Liver (tissue), 9 donors: ENCODE data around the gene RASAL2. TPM values are rescaled to one million over a fixed set of nuclear protein-coding genes. Genes with fewer than 3 reads are reported as not detected.

Experiments used
- DNase-seq: peaks from one replicate; pipeline ENCODE4 v3.0.0-alpha.2; 2017; ENCODE audit warnings: low spot score
- H3K27ac ChIP-seq, 2 donors: one replicate each; pipeline ENCODE4 v1.7.0; 2013; ENCODE audit warnings: inconsistent platforms in 2 of 2, low read length in 2 of 2, control low read depth in 1 of 2, low read depth in 1 of 2, mild to moderate bottlenecking in 1 of 2
- H3K27me3 ChIP-seq, 4 donors: one replicate each; pipeline versions ENCODE4 v1.6.1 to v1.7.0; 2013; ENCODE audit warnings: low read length in 3 of 4, inconsistent platforms in 1 of 4, mild to moderate bottlenecking in 1 of 4, moderate library complexity in 1 of 4; ENCODE audit not compliant: control insufficient read depth in 4 of 4, insufficient read depth in 4 of 4
- H3K36me3 ChIP-seq, 4 donors: one replicate each; pipeline versions ENCODE4 v1.6.1 to v1.7.0; 2013; ENCODE audit warnings: low read length in 3 of 4, mild to moderate bottlenecking in 3 of 4, low read depth in 1 of 4, moderate library complexity in 1 of 4; ENCODE audit not compliant: control insufficient read depth in 4 of 4, insufficient read depth in 3 of 4
- H3K4me1 ChIP-seq, 4 donors: one replicate each; pipeline versions ENCODE4 v1.6.1 to v1.7.0; 2013; ENCODE audit warnings: low read length in 3 of 4, mild to moderate bottlenecking in 3 of 4, moderate library complexity in 1 of 4; ENCODE audit not compliant: control insufficient read depth in 4 of 4, insufficient read depth in 4 of 4
- H3K4me3 ChIP-seq, 3 donors: one replicate each; pipeline versions ENCODE4 v1.6.1 to v1.7.0; 2013; ENCODE audit warnings: low read length in 3 of 3, control low read depth in 1 of 3, low read depth in 1 of 3, mild to moderate bottlenecking in 1 of 3
- H3K9ac ChIP-seq, 2 donors: one replicate each; pipeline ENCODE4 v1.7.0; 2013; ENCODE audit warnings: low read length in 2 of 2, mild to moderate bottlenecking in 2 of 2, moderate library complexity in 2 of 2, control low read depth in 1 of 2, low read depth in 1 of 2
- H3K9me3 ChIP-seq, 4 donors: one replicate each; pipeline versions ENCODE4 v1.6.1 to v1.7.0; 2013; ENCODE audit warnings: low read length in 3 of 4; ENCODE audit not compliant: control insufficient read depth in 4 of 4
- CTCF ChIP-seq: fragments of 150-350 bp; IDR thresholded peaks from 2 replicates; pipeline ENCODE4 v1.5.1; 2017; ENCODE audit warnings: improper control_type of control experiment, low read depth, low read length; ENCODE audit not compliant: missing input control
- EGR1 ChIP-seq, 2 donors: IDR thresholded peaks; 2 replicates each; pipeline ENCODE4 v1.6.1; 2016 to 2018; ENCODE audit warnings: antibody characterized with exemption in 2 of 2, low read depth in 2 of 2
- FOXA1 ChIP-seq: IDR thresholded peaks from 2 replicates; pipeline ENCODE4 v1.6.1; 2016; ENCODE audit warnings: antibody characterized with exemption
- FOXA2 ChIP-seq: IDR thresholded peaks from 2 replicates; pipeline ENCODE4 v1.6.1; 2016; ENCODE audit warnings: antibody characterized with exemption
- GABPA ChIP-seq, 2 donors: IDR thresholded peaks in 1 of 2; conservative IDR thresholded peaks in 1 of 2; 2 replicates each; pipeline ENCODE4 v1.6.1; 2016; ENCODE audit warnings: antibody characterized with exemption in 2 of 2, mild to moderate bottlenecking in 1 of 2, moderate library complexity in 1 of 2
- HNF4A ChIP-seq, 2 donors: conservative IDR thresholded peaks; 2 replicates each; pipeline ENCODE4 v1.6.1; 2016; ENCODE audit warnings: antibody characterized with exemption in 2 of 2, mild to moderate bottlenecking in 2 of 2
- HNF4G ChIP-seq: IDR thresholded peaks from 2 replicates; pipeline ENCODE4 v1.6.1; 2016; ENCODE audit warnings: antibody characterized with exemption
- JUND ChIP-seq, 2 donors: IDR thresholded peaks; 2 replicates each; pipeline ENCODE4 v1.6.1; 2016; ENCODE audit warnings: antibody characterized with exemption in 2 of 2
- MAX ChIP-seq: IDR thresholded peaks from 2 replicates; pipeline ENCODE4 v1.6.1; 2016; ENCODE audit warnings: antibody characterized with exemption
- NR2F2 ChIP-seq: IDR thresholded peaks from 2 replicates; pipeline ENCODE4 v1.6.1; 2016; ENCODE audit warnings: antibody characterized with exemption
- RAD21 ChIP-seq, 2 donors: IDR thresholded peaks; 2 replicates each; pipeline ENCODE4 v1.6.1; 2016; ENCODE audit warnings: antibody characterized with exemption in 2 of 2, mild to moderate bottlenecking in 2 of 2
- REST ChIP-seq: IDR thresholded peaks from 2 replicates; pipeline ENCODE4 v1.6.1; 2016; ENCODE audit warnings: antibody characterized with exemption, mild to moderate bottlenecking
- RXRA ChIP-seq, 2 donors: IDR thresholded peaks; 2 replicates each; pipeline ENCODE4 v1.6.1; 2017 to 2018; ENCODE audit warnings: antibody characterized with exemption in 2 of 2, mild to moderate bottlenecking in 1 of 2
- SP1 ChIP-seq: IDR thresholded peaks from 2 replicates; pipeline ENCODE4 v1.6.1; 2018; ENCODE audit warnings: antibody characterized with exemption, mild to moderate bottlenecking
- TAF1 ChIP-seq: conservative IDR thresholded peaks from 2 replicates; pipeline ENCODE4 v1.6.1; 2016; ENCODE audit warnings: antibody characterized with exemption, mild to moderate bottlenecking
- YY1 ChIP-seq: IDR thresholded peaks from 2 replicates; pipeline ENCODE4 v1.6.1; 2016; ENCODE audit warnings: antibody characterized with exemption, mild to moderate bottlenecking
- WGBS: extraction: QIAGEN DNeasy Blood & Tissue Kit; methylation state at CpG from one replicate; pipeline ENCODE4 v1.1.7; 2013; 5-methylcytosine and 5-hydroxymethylcytosine counted together
- polyA plus RNA-seq, 2 donors: library from polyadenylated mRNA; stranded (reverse) in 1 of 2; unstranded in 1 of 2; fragments of 200-250 nt in 1 of 2; fragments of >200 nt in 1 of 2; fragmentation: Nextera tagmentation in 1 of 2; extraction: Ambion mirVana in 1 of 2; gene quantifications; one replicate each; pipeline versions ENCODE4 v1.2.1 to v1.2.3, GENCODE V29; 2013 to 2015
- total RNA-seq, 2 donors: library from RNA; depleted of rRNA; stranded (reverse); fragments of >200 nt; gene quantifications; one replicate each; pipeline ENCODE4 v1.2.3, GENCODE V29; 2014
- TF ChIP-seq, protein P1 (sequence below): IDR thresholded peaks from 2 replicates; pipeline ENCODE4 v1.6.1; 2016; ENCODE audit warnings: antibody characterized with exemption
- TF ChIP-seq, protein P2 (sequence below): IDR thresholded peaks from 2 replicates; pipeline ENCODE4 v1.6.1; 2016; ENCODE audit warnings: antibody characterized with exemption
- donor health status: healthy.
- donor health status: healthy.
- donor health status: healthy.
- donor health status: healthy.
- donor health status: healthy.

Gene RASAL2
- total and polyA plus RNA-seq, 4 donors: 1.8 to 8.1 (median 4.1) TPM

DNA sequence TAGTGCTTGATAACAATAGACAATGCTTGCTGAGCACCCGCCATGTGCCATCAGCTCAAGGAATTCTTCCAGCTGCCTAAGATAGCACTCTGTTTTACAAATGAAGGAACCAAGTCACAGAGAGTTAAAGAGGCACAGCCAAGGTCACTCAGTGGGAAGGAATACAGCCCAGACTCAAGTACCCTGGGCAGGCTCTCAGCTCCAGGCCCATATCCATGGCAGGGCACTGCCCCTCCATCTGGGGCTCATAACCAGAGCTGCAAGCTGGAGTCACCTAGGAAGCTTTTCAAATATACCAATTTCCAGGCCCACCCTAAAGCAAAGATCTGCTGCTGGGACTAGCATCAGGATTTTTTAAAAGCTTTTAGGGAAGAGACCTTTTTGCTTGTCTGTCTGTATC is 401.3 kb downstream of the RASAL2 start:
- no peak overlapping the region for H3K27ac ChIP-seq
- WGBS: 96% methylated on average over 1 of the region's 1 CpG
- no peaks in the 10 kb centered on the region for H3K27me3 ChIP-seq
- H3K9me3 ChIP-seq: no peaks in the 10 kb centered on the region
- TF ChIP-seq, protein P1, sequence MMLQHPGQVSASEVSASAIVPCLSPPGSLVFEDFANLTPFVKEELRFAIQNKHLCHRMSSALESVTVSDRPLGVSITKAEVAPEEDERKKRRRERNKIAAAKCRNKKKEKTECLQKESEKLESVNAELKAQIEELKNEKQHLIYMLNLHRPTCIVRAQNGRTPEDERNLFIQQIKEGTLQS: no peak
- no peak for TF ChIP-seq NR2F2
- no peak for TF ChIP-seq FOXA2
- TF ChIP-seq GABPA (IDR thresholded peaks at IDR 0.05 in 1 of 2, conservative IDR thresholded peaks at IDR 0.05 in 1 of 2): no peak
- TF ChIP-seq REST: no peak
- no peaks in the 10 kb centered on the region for H3K4me1 ChIP-seq
- no peak overlapping the region for H3K4me3 ChIP-seq
- H3K36me3 ChIP-seq: no peaks in the 10 kb centered on the region
- no peak overlapping the region for H3K9ac ChIP-seq
- DNase-seq: no peak

DNA sequence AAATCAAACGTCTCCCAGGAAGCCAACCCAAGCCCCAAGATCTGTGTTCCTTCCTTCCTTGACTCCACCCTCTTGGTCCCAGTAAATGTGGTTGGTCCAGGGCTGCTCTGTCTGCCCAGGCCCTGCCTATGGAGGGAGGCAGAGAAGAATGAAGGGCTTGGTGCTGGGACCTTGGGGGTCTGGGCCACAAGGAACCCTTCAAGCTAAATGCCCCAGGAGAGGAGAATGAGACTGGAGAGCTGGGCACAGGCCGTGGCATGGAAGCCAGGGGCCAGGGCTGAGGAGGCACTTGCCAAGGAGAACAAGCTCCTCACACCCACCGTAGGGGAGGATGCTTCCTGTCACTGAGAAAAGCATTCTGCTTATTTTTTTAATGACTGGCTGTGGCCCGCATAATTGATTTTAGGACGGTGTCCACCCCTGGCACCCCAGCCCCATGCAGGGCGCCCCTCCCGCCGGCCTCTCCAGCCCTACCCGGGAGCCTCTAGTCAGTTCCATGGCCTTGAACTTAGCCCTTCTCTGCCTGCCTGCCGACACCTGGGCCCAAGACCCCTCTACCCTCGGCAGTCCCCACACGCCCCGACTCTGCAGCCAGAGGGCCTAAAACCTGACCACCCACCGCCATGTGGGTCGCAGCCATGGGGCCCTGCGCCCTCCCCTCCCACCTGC is 402.0 kb downstream of the RASAL2 start:
- H3K4me1 ChIP-seq: no peaks in the 10 kb centered on the region
- WGBS: 90% methylated on average over 16 of the region's 16 CpGs
- TF ChIP-seq SP1: no peak
- no peak for TF ChIP-seq EGR1 (IDR thresholded peaks at IDR 0.05; ENCODE audit: low read depth in 2 of 2)
- TF ChIP-seq JUND (IDR thresholded peaks at IDR 0.05): no peak
- no peak for TF ChIP-seq RXRA (IDR thresholded peaks at IDR 0.05)
- no peak for TF ChIP-seq YY1
- TF ChIP-seq, protein P2, sequence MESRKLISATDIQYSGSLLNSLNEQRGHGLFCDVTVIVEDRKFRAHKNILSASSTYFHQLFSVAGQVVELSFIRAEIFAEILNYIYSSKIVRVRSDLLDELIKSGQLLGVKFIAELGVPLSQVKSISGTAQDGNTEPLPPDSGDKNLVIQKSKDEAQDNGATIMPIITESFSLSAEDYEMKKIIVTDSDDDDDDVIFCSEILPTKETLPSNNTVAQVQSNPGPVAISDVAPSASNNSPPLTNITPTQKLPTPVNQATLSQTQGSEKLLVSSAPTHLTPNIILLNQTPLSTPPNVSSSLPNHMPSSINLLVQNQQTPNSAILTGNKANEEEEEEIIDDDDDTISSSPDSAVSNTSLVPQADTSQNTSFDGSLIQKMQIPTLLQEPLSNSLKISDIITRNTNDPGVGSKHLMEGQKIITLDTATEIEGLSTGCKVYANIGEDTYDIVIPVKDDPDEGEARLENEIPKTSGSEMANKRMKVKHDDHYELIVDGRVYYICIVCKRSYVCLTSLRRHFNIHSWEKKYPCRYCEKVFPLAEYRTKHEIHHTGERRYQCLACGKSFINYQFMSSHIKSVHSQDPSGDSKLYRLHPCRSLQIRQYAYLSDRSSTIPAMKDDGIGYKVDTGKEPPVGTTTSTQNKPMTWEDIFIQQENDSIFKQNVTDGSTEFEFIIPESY: no peak
- TF ChIP-seq MAX: no peak
- TF ChIP-seq, protein P1: no peak
- no peak for TF ChIP-seq FOXA2
- TF ChIP-seq HNF4A (conservative IDR thresholded peaks at IDR 0.05): no peak
- no peak for TF ChIP-seq REST
- no peak for TF ChIP-seq HNF4G
- TF ChIP-seq GABPA (IDR thresholded peaks at IDR 0.05 in 1 of 2, conservative IDR thresholded peaks at IDR 0.05 in 1 of 2): no peak
- TF ChIP-seq CTCF: no peak
- no peak for TF ChIP-seq TAF1
- no peak for TF ChIP-seq NR2F2
- no peak for TF ChIP-seq RAD21 (IDR thresholded peaks at IDR 0.05)
- TF ChIP-seq FOXA1: no peak
- no peaks in the 10 kb centered on the region for H3K36me3 ChIP-seq
- H3K27ac ChIP-seq: no peak overlapping the region
- H3K9me3 ChIP-seq: no peaks in the 10 kb centered on the region
- no peak overlapping the region for H3K4me3 ChIP-seq
- no peak overlapping the region for H3K9ac ChIP-seq
- no peaks in the 10 kb centered on the region for H3K27me3 ChIP-seq
- DNase-seq: no peak
